Cerebellar nuclear complex (tissue), 1 donor: ENCODE data around the gene CEP164.
A peak's percentile ranks its signal among the peaks of the same experiment; 100 is the strongest.

Experiments used
- DNase-seq, 2 experiments: peaks; one replicate each; lab custom pipeline; 2025; lab: John Stamatoyannopoulos, UW

CEP164 gene

GRCh38 chr11:117366248-117366647, 38.6 kb downstream of the CEP164 start:
- peak in 1 of 2 experiments; percentile 58 for DNase-seq

GRCh38 chr11:117366875-117367274, 39.2 kb downstream of the CEP164 start:
- DNase-seq, result no peak

GRCh38 chr11:117369534-117369933, 41.9 kb downstream of the CEP164 start:
- no peak for DNase-seq

- no peak for DNase-seq
These were observed 43.8 kb downstream of the CEP164 start for GRCh38 chr11:117371453-117371852.

- no peak for DNase-seq
These were observed 46.8 kb downstream of the CEP164 start for GRCh38 chr11:117374316-117375055.

- peak in 1 of 2 experiments; percentile 41 for DNase-seq
These were observed 48.3 kb downstream of the CEP164 start for GRCh38 chr11:117375960-117376359.

GRCh38 chr11:117376517-117376916, 48.9 kb downstream of the CEP164 start:
- DNase-seq, result peak; percentile 41 to 46

GRCh38 chr11:117378976-117379865, 51.6 kb downstream of the CEP164 start:
- DNase-seq, result peak; percentile 68 to 90

GRCh38 chr11:117380676-117381075, 53.0 kb downstream of the CEP164 start:
- DNase-seq, result no peak

- DNase-seq, result no peak
These were observed 54.1 kb downstream of the CEP164 start for GRCh38 chr11:117381481-117382387.

GRCh38 chr11:117382746-117383145, 55.1 kb downstream of the CEP164 start:
- no peak for DNase-seq

GRCh38 chr11:117384045-117384444, 56.4 kb downstream of the CEP164 start:
- no peak for DNase-seq

- no peak for DNase-seq
These were observed 57.8 kb downstream of the CEP164 start for GRCh38 chr11:117385471-117385870.

GRCh38 chr11:117385906-117386305, 58.3 kb downstream of the CEP164 start:
- DNase-seq, result peak in 1 of 2 experiments; percentile 37

GRCh38 chr11:117387992-117388755, 60.5 kb downstream of the CEP164 start:
- no peak for DNase-seq

- no peak for DNase-seq
These were observed 63.1 kb downstream of the CEP164 start for GRCh38 chr11:117390743-117391142.

- DNase-seq, result no peak
These were observed 63.5 kb downstream of the CEP164 start for GRCh38 chr11:117391181-117391580.

- DNase-seq, result no peak
These were observed 64.5 kb downstream of the CEP164 start for GRCh38 chr11:117392001-117392690.

GRCh38 chr11:117392979-117393378, 65.3 kb downstream of the CEP164 start:
- DNase-seq, result no peak

- DNase-seq, result no peak
These were observed 66.7 kb downstream of the CEP164 start for GRCh38 chr11:117394221-117394925.
